ENCODE results near the gene STARD3NL. TPM values are rescaled to one million over a fixed set of nuclear protein-coding genes. Genes with fewer than 3 reads are reported as not detected.

The STARD3NL gene, protein sequence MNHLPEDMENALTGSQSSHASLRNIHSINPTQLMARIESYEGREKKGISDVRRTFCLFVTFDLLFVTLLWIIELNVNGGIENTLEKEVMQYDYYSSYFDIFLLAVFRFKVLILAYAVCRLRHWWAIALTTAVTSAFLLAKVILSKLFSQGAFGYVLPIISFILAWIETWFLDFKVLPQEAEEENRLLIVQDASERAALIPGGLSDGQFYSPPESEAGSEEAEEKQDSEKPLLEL
- 52.2 and 56.5 TPM in 2 replicates for total RNA-seq

GRCh38 chr7:38178004-38178694 lies at the start of gene STARD3NL:
TSS of gene STARD3NL (plus strand) at chr7:38178245. CDS start at chr7:38207505, 29,260 bp downstream.

GRCh38 chr7:38273286-38273995 lies 95.4 kb downstream of the STARD3NL start, which contains the start of gene TARP:
TSS of gene TARP (minus strand) at chr7:38273636.

Small RNA genes within 50 kb of the gene (small RNA-seq; reads per million reads assigned to genes)
- gene TRGJ1 (not detected), gene TRGJ2 (not detected), gene TRGJP (not detected), gene TRGJP1 (not detected), gene TRGJP2 (not detected)
